Suprapubic skin (tissue), 4 donors: ENCODE results near the gene LRRC1. TPM values are rescaled to one million over a fixed set of nuclear protein-coding genes. Genes with fewer than 3 reads are reported as not detected.

Source experiments
- DNase-seq, 2 donors: peaks; one replicate each; pipeline ENCODE4 v3.0.0-alpha.2; 2019; ENCODE audit warnings: low spot score in 2 of 2
- H3K27ac ChIP-seq: fragments of 200-600 bp; sonication (generic); one replicate; pipeline ENCODE4 v1.5.1; 2019
- H3K27me3 ChIP-seq: fragments of 200-600 bp; sonication (generic); one replicate; pipeline ENCODE4 v1.5.1; 2019
- H3K36me3 ChIP-seq: fragments of 200-600 bp; sonication (generic); one replicate; pipeline ENCODE4 v1.5.1; 2019
- H3K4me1 ChIP-seq: fragments of 200-600 bp; sonication (generic); one replicate; pipeline ENCODE4 v1.5.1; 2019
- H3K4me3 ChIP-seq: fragments of 200-600 bp; sonication (generic); one replicate; pipeline ENCODE4 v1.5.1; 2019; ENCODE audit warnings: mild to moderate bottlenecking
- H3K9me3 ChIP-seq: fragments of 200-600 bp; sonication (generic); one replicate; pipeline ENCODE4 v1.5.1; 2019
- CTCF ChIP-seq, 2 donors: fragments of 200-600 bp in 1 of 2; fragments of 450-650 bp in 1 of 2; sonication (generic) in 1 of 2; IDR thresholded peaks; one replicate each; pipeline ENCODE4 v1.5.1; 2016 to 2019; ENCODE audit warnings: antibody characterized with exemption in 2 of 2, mild to moderate bottlenecking in 1 of 2, moderate library complexity in 1 of 2
- EP300 ChIP-seq: sonication (generic); formaldehyde crosslinking; IDR thresholded peaks from one replicate; pipeline ENCODE4 v1.6.1; 2017; ENCODE audit warnings: antibody characterized with exemption
- POLR2A ChIP-seq, 2 donors: fragments of 450-650 bp; IDR thresholded peaks; one replicate each; pipeline ENCODE4 v1.6.1; 2017; ENCODE audit warnings: antibody characterized with exemption in 2 of 2, mild to moderate bottlenecking in 2 of 2, moderate library complexity in 2 of 2
- POLR2AphosphoS5 ChIP-seq, 3 donors: sonication (generic); formaldehyde crosslinking; IDR thresholded peaks; one replicate each; pipeline ENCODE4 v1.6.1; 2017; ENCODE audit warnings: antibody characterized with exemption in 3 of 3
- WGBS: methylation state at CpG from one replicate; pipeline ENCODE4 v1.1.5; 2018; 5-methylcytosine and 5-hydroxymethylcytosine counted together
- total RNA-seq, 4 donors: library from RNA; depleted of rRNA; stranded (reverse); fragments of >200 nt; gene quantifications; one replicate each; pipeline ENCODE4 v1.1.0, GENCODE V29; 2016

LRRC1 gene
- total RNA-seq, 4 donors from 2014 or later, result 34.6 to 80.9 (median 42.4) TPM

DNA sequence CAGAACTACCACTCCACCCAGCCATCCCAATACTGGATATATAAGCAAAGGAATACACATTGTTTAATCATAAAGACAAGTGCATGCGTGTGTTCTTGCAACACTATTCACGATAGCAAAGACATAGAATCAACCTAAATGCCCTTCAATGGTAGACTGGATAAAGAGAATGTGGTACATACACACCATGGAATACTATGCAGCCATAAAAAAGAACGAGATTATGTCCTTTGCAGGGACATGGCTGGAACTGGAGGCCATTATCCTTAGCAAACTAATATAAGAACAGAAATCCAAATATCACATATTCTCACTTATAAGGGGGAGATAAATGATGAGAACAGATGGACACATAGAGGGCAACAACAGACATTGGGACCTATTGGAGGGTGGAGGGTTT lies 156.6 kb downstream of the LRRC1 start:
- TF ChIP-seq POLR2AphosphoS5 (IDR thresholded peaks at IDR 0.05), result no peak
- TF ChIP-seq EP300, result no peak
- TF ChIP-seq CTCF (IDR thresholded peaks at IDR 0.05), result no peak
- TF ChIP-seq POLR2A (IDR thresholded peaks at IDR 0.05), result no peak
- 86% methylated on average over 3 of the region's 3 CpGs for WGBS
- Histone ChIP-seq H3K4me3 (no peak overlapping the region), H3K27ac (no peak overlapping the region), H3K4me1 (no peaks in the 10 kb centered on the region), H3K36me3 (no peaks in the 10 kb centered on the region), H3K9me3 (peaks cover 3% of the 10 kb centered on the region), H3K27me3 (no peaks in the 10 kb centered on the region)
- DNase-seq, result no peak

- Histone ChIP-seq H3K4me3 (no peak overlapping the region), H3K36me3 (no peaks in the 10 kb centered on the region), H3K4me1 (no peaks in the 10 kb centered on the region), H3K27me3 (no peaks in the 10 kb centered on the region), H3K9me3 (no peaks in the 10 kb centered on the region), H3K27ac (no peak overlapping the region)
- no peak for TF ChIP-seq POLR2AphosphoS5 (IDR thresholded peaks at IDR 0.05)
- no peak for TF ChIP-seq EP300
- TF ChIP-seq CTCF (IDR thresholded peaks at IDR 0.05), result peak in 1 of 2 donors; percentile 52
- TF ChIP-seq POLR2A (IDR thresholded peaks at IDR 0.05), result no peak
- WGBS, result 49% methylated on average over 6 of the region's 6 CpGs
- DNase-seq, result peak in 1 of 2 donors; percentile 60
These were observed 161.4 kb downstream of the LRRC1 start for GRCh38 chr6:53956068-53956711.

DNA sequence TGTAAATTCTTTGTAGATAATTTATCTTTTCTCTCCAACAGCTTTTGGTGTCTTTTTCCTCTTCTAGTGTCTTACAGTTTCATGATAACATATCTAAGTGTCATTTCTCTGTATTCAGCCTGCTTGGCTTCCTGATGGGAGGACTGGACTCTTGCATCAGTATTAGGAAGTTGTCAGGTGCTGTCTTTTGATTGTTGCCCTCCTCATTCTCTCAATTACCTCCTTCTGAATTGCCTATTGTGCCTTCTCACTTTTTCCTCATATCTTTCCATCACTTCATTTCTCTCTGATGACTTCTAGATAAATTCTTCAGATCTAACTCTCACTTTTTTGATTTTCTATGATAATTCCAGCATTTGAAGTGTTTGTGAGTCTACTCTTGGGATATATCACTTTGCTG lies 162.0 kb downstream of the LRRC1 start:
- no peak overlapping the region for H3K27ac ChIP-seq
- DNase-seq, result no peak
- no peaks in the 10 kb centered on the region for H3K36me3 ChIP-seq
- H3K4me1 ChIP-seq, result no peaks in the 10 kb centered on the region
- H3K27me3 ChIP-seq, result no peaks in the 10 kb centered on the region
- H3K9me3 ChIP-seq, result no peaks in the 10 kb centered on the region
- TF ChIP-seq POLR2A (IDR thresholded peaks at IDR 0.05) (no peak), CTCF (IDR thresholded peaks at IDR 0.05) (no peak), EP300 (no peak), POLR2AphosphoS5 (IDR thresholded peaks at IDR 0.05) (no peak)
- no peak overlapping the region for H3K4me3 ChIP-seq

GRCh38 chr6:53959717-53960116 lies 164.9 kb downstream of the LRRC1 start:
- no peak overlapping the region for H3K27ac ChIP-seq
- 48% methylated on average over 2 of the region's 2 CpGs for WGBS
- TF ChIP-seq CTCF (IDR thresholded peaks at IDR 0.05), result no peak
- TF ChIP-seq EP300, result no peak
- no peak for TF ChIP-seq POLR2A (IDR thresholded peaks at IDR 0.05)
- no peak for TF ChIP-seq POLR2AphosphoS5 (IDR thresholded peaks at IDR 0.05)

GRCh38 chr6:53960311-53960710 lies 165.5 kb downstream of the LRRC1 start:
- TF ChIP-seq EP300 (no peak), POLR2AphosphoS5 (IDR thresholded peaks at IDR 0.05) (no peak), CTCF (IDR thresholded peaks at IDR 0.05) (no peak), POLR2A (IDR thresholded peaks at IDR 0.05) (no peak)
- no peak overlapping the region for H3K27ac ChIP-seq
- H3K27me3 ChIP-seq, result no peaks in the 10 kb centered on the region
- no peaks in the 10 kb centered on the region for H3K36me3 ChIP-seq
- H3K4me1 ChIP-seq, result no peaks in the 10 kb centered on the region
- no peak for DNase-seq
- no peak overlapping the region for H3K4me3 ChIP-seq
- no peaks in the 10 kb centered on the region for H3K9me3 ChIP-seq
- 96% methylated on average over 4 of the region's 4 CpGs for WGBS

More at GRCh38 chr6:53959717-53960116, 164.9 kb downstream of the LRRC1 start:
- H3K4me3 ChIP-seq, result no peak overlapping the region
- H3K4me1 ChIP-seq, result no peaks in the 10 kb centered on the region
- no peaks in the 10 kb centered on the region for H3K9me3 ChIP-seq
- H3K36me3 ChIP-seq, result no peaks in the 10 kb centered on the region
- DNase-seq, result no peak
- H3K27me3 ChIP-seq, result no peaks in the 10 kb centered on the region
